ENCODE measurements around the gene ZNF236.

Gene ZNF236

DNA sequence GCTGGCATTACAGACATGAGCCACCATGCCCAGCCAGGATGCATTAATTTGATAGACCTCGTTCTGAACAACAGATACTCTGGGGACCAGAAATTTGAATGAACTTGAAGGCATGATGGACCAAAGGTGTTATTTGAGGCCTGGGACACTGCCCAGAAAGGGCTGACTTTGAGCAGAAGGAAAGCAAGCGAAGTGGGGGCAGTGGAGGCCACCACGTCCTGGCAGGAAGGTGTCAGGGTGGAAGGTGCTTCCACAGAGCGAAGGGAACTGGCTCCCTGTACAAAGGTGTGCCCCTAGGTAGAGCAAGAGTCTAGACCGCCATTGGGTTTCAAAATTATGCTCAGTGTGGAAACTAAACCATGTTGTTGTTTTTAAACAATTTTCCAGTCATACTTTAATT is 23.9 kb downstream of the ZNF236 start:
- no peak for DNase-seq (ENCODE audit: low read depth, low spot score)
- no peak overlapping the region for H3K4me3 ChIP-seq (ENCODE audit: low read length)

DNA sequence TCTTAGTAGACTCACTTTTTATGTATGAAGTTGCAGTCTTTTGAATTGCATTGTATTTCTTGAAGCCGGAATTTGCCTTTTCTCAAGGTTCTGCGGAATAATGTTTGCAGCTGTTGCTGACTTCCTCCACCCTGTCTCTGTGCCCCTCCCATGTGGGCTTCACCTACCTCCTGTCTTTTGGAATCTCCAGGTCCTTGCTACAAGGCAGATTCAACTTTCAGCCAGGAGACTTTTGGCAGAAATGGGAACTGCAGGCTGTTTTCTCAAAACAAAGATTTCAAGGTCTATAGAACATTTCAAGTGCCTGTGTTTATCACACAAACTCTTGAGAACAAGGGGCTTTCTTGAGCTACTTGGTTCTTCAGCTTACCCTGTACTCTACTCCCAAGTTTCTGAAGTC is 25.6 kb downstream of the ZNF236 start:
- DNase-seq (ENCODE audit: low read depth, low spot score), result no peak
- no peak overlapping the region for H3K4me3 ChIP-seq (ENCODE audit: low read length)

DNA sequence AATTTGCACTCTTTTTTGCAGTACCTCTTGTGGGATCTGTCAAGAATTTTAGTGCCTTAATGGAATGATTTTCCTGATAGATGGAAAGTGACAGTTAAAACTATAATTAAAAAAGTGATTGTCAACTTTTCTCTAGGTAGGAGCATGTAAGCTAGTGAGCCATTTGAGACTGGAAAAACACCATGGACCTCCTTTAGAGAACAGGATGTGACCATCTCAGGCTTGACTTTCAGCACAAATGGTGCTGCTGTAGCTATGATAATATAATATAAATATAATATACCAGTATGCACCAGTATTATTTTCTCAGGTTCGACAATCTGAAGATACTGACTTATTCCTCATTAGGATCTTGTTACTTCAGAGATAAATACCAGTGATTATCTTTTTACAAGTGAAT is 27.8 kb downstream of the ZNF236 start:
- no peak overlapping the region for H3K4me3 ChIP-seq (ENCODE audit: low read length)
- DNase-seq (ENCODE audit: low read depth, low spot score), result no peak

DNA sequence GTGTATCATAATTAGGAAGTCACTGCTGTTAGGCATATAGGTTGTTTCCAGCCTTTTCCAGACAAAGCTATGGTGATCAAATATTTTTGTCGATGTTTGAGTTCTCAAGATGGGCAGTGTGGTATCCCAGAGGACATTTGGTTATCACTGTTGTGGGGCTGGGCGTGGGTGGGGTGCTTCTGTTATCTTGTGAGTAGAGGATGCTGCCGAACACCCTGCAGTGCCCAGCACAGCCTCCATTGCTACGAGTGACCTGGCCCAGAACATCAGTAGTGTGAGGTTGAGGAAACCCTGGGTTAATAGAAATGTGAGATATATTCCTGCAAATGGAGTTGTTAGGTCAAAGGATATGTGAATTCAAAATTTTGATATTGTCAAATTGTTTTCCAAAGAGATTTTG is 33.2 kb downstream of the ZNF236 start:
- no peak overlapping the region for H3K4me3 ChIP-seq (ENCODE audit: low read length)
- no peak for DNase-seq (ENCODE audit: low read depth, low spot score)

DNA sequence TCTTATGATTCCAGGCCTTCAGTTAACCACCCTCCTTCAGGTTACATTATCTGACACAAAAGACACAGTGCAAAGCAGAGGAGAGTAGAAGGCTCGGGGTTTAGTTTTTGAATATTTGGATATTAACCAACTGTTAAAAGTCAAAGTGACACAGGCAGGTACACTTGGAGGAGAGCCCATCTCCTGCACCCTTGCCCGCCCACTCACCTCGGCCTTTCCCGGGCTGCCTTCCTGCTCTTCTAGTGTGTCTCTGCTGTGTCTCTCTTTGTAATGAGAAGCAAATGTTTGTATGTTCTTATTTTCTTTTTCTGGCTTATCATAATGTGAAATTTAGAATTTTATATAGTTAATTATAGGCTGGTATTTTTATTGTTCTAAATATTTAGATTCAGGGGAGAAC is 35.1 kb downstream of the ZNF236 start:
- no peak for DNase-seq (ENCODE audit: low read depth, low spot score)
- no peak overlapping the region for H3K4me3 ChIP-seq (ENCODE audit: low read length)

DNA sequence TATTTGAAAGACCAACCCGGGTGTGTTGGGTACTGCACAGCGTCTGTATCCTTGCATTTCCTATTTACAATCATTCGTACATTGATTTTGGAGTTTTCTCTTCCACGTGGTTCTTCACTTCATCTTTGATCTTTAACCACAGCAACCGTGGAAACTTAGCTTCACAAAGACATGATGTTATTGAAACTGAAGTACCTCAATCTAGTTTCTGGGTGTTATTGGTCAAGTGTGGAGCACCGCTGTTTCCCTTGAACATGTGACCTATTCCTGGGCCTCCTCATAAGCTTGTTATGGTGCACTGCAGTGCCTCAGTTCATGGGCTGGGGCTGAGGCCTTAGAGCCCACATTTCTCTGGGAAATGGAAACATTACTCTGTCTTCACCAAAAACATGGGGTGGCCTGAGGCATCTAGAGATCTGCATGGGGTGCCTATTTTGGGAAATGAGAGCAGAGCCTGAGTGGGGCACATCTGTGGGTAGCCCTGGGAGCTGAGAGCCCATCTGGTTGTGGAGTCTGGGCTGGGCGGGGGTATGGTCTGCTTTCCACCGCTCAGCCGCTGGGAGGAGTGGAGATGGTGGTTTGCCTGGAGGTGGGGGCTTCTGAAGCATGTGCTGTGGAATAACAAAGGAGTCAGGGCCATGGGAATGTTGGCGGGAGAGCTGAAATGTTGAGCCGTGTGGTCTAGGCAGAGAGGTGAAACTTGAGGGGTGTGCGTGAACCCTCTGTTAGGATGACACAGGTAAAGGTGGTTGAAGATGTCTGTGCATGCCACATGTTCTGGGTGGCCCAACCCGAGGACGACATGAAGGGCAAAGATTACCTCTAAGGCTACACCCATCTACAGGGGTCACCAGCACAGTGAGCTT is 37.4 kb downstream of the ZNF236 start:
- no peak overlapping the region for H3K4me3 ChIP-seq (ENCODE audit: low read length)
- DNase-seq (ENCODE audit: low read depth, low spot score), result peak; percentile 34

DNA sequence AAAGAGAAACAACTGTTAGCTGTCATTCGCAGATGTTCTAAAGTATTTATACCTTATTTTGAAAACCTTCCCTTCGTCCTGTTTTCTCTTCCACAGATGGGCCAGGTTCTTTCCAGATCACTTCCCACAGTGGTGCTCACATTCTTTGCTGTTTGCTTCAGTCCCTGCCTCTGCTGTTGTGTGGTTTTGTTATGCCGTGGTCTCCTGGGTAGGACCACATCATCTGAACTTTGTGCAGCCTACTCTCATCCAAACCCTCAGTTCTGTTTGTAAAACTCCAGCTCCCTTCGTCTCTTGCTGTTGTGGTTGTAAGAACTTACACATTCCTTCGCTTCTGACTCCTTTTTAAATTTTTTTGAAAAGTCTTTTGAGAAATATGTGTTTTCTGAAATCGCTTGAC is 38.1 kb downstream of the ZNF236 start:
- no peak for DNase-seq (ENCODE audit: low read depth, low spot score)
- no peak overlapping the region for H3K4me3 ChIP-seq (ENCODE audit: low read length)

DNA sequence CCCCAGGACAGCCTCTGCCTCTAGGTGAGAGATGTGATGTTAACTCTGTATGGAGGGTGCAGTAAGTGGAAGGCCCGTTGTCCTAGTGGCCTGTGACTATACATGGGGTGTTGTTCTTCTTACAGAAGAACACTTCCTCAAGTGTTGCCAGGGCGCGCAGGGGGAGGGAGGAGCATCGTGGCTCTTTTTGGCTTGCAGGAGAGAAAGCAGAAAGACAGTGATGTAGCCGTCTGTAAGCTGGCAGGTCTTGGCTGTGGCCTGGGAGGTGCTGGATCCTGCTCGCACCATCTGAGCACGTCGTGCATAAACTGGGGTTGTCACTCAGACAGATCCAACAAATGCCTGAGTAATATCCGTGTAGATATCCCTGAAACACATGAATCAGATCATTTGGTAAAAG is 44.3 kb downstream of the ZNF236 start:
- H3K4me3 ChIP-seq (ENCODE audit: low read length), result no peak overlapping the region
- no peak for DNase-seq (ENCODE audit: low read depth, low spot score)

DNA sequence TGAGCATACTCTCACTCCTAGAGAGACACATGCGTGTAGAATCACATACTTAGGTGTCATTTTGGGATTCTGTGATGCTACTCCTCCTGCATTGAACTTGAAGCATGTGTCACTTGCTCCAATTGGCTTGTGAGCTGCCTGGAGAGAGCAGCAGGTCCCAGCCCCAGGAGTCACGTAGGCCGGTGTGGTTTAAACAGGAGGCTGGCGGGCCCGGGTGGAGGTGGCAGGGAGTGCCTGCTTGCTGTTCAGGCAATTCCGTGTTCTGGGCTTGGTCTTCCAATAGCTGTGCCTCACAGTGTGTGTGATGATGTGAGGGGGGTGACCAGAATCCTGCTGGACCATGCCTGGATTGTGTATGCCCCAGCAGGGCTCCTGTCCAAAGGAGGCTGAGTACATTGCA is 51.0 kb downstream of the ZNF236 start:
- DNase-seq (ENCODE audit: low read depth, low spot score), result no peak
- no peak overlapping the region for H3K4me3 ChIP-seq (ENCODE audit: low read length)

DNA sequence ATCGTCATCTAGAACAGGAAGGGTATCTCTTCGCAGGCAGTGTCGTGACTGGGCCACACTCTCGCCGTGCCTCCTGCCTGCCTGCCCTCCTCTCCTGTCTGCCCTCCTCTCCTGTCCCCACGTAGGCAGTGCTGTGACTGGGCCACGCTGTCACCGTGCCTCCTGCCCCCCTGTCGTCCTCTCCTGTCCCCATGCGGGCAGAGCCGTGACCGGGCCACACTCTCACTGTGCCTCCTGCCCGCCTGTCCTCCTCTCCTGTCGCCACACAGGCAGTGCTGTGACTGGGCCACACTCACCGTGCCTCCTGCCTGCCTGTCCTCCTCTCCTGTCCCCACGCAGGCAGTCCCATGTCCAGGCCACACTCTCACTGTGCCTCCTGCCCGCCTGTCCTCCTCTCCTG is 51.4 kb downstream of the ZNF236 start:
- DNase-seq (ENCODE audit: low read depth, low spot score), result no peak
- H3K4me3 ChIP-seq (ENCODE audit: low read length), result no peak overlapping the region

DNA sequence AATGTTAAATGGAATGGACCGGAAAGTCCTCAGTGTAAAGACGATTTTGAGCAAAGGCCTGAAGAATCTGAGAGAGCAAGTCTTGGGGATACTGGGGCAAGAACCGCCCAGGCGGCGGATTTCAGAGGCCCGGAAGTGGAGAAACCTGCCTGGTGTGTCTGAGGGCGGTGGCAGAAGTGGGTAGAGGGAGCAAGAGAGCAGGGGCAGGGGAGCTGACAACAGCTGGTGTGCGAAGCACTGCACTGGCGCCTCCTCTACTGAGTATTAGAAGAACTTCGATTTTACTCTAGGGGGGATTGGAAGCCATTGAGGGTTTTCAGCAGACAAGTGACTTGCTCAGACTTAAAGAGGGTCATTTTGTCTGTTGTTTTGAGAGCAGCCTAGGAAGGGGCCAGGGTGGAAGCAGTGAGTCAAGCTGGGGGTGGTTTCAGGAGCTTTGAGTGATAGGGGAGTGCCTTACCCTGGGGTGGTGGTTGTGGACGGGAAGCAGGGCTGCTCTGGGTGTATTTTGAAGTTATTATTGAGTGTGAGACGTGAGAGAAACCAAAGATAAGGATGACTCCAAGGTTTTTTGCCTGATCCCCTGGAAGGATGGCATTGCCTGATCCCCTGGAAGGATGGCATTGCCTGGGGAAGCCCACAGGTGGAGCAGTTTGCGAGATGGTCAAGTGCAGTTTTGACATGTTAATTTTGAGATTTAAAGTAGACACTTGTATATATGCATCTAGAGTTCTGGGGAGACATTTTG is 52.5 kb downstream of the ZNF236 start:
- no peak for DNase-seq (ENCODE audit: low read depth, low spot score)
- no peak overlapping the region for H3K4me3 ChIP-seq (ENCODE audit: low read length)

DNA sequence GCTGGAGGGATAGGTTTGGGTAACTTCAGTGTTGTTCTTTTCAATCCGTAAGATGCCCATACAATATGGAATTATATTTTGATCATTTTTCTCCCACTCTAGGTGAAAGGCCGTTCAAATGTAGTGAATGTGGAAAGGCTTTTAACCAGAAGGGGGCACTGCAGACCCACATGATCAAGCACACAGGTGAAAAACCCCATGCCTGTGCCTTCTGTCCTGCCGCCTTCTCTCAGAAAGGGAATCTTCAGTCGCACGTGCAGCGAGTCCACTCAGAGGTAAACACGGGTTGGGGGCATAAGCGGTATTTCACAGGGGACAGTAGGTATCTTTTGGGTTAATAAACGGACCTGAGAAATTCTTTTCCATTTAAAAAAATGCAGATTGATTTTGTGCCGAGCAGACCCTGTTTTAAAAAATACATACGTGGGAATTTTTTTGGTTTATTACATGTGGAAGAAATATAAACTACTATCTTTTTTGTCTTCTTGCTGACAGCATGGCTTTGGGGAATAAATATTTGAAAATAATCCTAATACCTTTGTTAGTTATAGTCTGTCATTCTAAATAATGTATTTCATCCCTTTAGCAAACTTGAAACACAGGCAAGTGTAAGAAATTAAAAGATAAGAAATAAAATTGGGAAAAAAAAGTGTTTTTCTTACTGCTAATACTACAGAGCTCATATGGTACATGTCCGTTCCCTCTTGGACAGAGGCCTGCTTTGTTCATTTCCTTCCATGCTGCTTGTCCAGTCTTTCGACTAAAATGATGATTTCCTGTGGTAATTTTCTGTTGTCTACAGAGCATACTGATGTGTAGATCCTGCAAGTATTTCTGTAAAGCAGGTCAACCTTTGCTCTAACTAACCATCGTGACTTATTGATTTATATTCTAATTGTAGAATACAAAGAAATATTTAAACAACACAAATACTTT is 53.3 kb downstream of the ZNF236 start:
- H3K4me3 ChIP-seq (ENCODE audit: low read length), result no peak overlapping the region
- peak; percentile 32 for DNase-seq (ENCODE audit: low read depth, low spot score)

DNA sequence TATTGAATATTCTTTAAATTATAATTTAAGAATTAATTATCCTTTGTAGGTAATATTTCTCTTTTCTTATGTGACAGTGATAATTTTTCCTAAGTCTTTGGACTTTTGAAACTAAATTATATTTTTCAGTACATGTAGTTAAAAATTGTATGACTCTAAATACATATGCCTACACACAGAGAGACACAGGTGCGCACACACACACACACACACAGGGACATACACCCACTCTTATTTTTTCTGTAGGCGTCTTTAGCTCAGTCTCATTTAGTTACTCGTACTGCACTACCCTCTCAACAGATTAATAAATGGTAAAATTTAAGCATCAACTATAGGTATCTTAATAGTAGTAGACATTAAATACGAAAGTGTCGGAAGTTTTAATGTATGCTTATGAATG is 56.1 kb downstream of the ZNF236 start:
- DNase-seq (ENCODE audit: low read depth, low spot score), result no peak
- H3K4me3 ChIP-seq (ENCODE audit: low read length), result no peak overlapping the region

DNA sequence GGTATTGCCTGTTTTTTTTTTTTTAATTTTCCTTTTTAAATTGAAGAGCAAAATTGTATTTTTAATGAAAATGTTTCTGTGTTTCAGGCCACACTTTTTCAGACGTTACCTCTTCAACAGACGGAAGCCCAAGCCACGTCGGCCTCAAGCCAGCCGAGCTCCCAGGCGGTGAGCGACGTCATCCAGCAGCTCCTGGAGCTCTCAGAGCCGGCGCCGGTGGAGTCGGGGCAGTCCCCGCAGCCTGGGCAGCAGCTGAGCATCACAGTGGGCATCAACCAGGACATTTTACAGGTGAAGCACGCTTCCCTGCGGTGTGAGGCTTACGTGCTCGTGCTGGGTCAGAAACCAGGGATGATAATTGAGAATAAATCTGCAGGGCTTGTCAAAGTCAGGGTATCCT is 57.7 kb downstream of the ZNF236 start:
- no peak overlapping the region for H3K4me3 ChIP-seq (ENCODE audit: low read length)
- DNase-seq (ENCODE audit: low read depth, low spot score), result no peak

DNA sequence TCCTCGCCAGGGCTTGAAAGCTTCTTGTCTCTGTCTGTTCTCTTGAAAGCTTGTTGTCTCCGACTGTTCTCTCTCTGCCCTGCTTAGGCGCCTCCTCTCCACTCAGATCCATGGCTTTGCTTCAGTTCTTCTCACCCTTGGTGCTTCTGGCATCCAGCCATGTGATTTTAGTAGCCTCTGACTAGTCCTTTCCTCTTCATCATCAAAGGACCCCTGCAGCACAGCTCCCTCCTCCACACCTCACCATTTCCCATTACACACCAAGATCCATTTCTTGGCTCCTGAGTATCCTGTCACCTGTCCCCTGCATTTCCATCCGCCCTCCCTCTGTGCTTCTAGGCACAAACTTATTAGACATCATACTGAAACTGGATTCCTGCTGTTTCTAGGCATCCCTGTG is 59.4 kb downstream of the ZNF236 start:
- DNase-seq (ENCODE audit: low read depth, low spot score), result no peak
- no peak overlapping the region for H3K4me3 ChIP-seq (ENCODE audit: low read length)

DNA sequence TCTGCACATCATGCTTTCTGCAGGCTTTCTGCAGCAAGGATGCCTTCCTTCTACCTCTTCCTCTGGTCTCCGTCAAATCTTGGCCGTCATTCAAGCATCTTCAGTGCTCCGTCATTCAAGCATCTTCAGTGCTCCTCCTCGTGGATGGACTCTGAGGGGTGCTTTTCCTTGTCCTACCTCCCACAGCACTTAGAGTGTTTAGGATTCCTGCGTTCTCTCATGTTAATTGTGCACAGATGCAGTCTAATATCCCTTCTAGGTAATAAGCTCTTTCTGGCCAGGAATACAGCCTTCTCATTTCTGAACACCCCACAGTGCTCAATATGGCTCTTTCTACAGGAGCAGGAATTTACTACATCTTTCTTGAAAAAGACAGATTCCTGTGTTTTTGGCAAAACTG is 59.8 kb downstream of the ZNF236 start:
- no peak for DNase-seq (ENCODE audit: low read depth, low spot score)
- H3K4me3 ChIP-seq (ENCODE audit: low read length), result no peak overlapping the region

DNA sequence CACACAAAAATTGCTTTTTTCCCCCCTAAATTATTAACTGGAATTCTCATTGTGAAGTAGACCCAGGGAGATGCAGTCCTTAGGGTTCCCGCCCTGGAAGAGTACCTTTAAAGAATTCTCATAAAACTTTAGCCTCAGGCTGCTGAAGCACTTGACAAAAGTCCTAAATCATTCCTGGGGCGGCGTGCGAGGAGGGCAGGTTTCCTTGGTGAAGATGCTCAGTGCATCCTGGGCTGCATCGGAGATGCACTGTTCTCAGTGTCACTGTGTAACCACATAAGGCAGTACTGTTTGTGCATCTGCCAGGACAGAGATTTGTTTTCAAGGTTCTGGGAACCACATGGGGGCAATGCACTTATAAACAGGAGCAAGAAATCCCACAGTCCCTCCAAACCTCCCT is 62.6 kb downstream of the ZNF236 start:
- H3K4me3 ChIP-seq (ENCODE audit: low read length), result no peak overlapping the region
- no peak for DNase-seq (ENCODE audit: low read depth, low spot score)

DNA sequence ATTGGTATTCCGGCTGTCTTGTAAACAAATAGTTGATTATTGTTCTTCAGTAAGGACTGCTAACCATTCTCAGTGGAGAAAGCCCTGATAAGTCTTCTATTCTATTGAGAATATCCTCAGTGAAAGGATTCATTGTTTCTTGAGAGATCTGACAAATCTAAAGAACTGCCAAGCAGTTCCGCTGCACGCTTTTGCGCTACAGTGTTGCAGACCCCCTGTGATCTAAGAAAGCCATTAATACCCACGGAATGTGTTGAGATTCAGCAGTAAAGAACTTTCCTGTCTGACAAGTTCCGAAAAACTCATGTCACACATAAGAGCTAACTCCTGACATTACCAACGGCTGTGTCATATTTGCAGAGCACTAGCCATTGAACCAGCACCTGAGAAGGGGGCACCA is 63.8 kb downstream of the ZNF236 start:
- DNase-seq (ENCODE audit: low read depth, low spot score), result no peak
- H3K4me3 ChIP-seq (ENCODE audit: low read length), result no peak overlapping the region

DNA sequence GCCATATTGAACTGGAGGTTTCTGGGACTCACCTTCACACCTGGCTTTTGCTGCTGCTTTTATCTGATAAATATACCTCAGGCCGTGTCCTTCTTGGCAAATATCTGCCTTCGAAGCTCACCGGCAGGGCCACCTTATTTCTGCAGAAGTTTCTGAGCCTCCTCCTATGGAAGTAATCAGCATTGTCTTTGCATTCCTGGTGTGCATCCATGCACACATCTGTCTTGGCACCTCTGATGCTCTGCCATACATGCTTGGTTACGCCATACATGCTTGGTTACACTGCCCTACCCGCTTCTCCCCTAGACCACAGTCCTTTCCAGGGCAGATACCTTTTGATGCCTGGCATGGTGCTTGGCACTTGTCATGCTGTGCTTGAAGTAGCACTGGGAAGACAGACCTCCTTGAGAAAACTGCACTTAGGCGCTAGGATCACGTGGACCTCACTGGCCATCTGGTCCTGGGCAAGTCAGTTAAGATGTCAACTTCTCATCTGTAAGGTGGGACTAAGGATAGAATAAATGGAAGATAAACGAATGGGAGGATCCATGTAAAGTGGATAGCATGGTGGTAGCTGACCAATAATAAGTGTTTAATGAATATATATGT is 66.8 kb downstream of the ZNF236 start:
- no peak overlapping the region for H3K4me3 ChIP-seq (ENCODE audit: low read length)
- DNase-seq (ENCODE audit: low read depth, low spot score), result no peak

All from Jurkat, Clone E6-1 (cell line).